ENCODE data around the gene ADCY5.

The ADCY5 gene

DNA sequence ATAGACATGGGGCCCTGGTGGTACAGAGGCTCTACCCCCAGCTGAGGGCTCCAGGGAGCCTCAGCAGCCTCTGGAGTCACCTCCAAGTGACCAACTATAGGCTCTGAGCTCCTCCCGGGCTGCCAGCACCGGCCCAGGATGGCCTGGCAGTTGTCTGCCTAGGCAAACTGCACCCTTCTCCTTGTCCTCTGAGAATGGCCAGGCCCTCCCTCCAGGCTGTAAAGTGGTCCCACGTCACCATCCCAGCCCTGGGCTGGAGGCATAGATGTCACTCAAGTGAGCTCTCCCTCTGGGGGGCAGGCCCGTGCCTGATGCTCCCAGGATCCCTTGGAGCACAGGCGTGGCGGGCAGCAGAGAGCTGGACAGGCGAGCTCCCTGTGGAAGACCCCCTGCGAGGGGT lies 127.1 kb downstream of the ADCY5 start:
- no peak for DNase-seq

DNA sequence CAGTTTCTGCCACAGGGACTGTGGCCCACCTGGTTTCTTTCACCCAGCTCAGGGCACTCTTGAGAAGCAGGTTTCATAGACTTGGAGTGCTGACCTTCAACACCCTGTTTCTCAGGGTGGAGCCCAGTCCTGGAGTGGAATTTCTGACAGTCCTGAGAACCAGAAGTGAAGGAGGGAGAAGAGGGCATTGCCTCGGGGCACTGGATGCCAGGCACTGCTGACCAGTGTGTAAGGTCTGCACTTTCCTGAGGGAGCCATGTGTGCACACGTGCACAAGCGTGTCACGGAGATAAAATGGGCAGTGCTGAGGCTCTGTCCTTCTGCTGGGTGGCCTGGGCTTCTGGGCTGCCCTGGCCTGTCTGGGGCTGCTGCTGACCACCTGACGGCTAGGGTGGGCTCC lies 128.7 kb downstream of the ADCY5 start:
- DNase-seq = no peak

DNA sequence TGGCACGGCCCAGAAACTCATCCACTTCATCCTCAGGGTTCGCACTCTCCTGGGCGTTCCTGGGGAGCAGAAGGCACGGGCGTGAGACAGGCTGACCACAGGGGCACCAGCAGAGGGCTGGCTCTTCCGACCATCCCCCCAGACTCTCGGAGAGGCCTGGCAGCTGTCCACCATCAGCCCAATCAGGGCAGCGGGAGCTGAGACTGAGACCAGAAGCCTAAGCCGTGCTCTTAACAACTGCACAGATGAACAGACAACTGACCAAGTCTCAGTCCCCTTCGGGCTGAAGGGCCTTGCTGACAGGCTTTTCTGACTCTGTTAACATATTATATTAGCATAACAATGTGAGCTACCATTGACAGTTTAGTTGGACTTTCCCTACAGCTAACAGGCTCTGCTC lies 129.1 kb downstream of the ADCY5 start:
- DNase-seq = no peak

DNA sequence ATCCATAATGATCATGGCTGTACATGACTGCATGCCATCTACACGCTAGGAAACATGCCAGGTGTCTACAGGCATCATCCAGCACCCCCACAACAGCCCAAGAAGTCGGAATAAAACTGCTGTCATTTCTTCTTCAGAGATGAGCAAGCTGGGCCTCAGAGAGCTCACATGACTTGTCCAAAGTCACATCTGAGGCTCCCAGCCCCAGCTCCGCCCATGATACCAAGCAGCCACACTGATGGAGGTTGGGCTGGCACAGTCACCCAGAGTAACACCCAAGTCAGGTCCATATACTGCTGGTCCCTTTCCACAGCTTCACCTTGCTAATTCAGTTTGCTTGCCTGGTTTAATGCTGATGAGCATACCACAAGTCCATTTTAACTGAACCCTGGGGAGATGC lies 130.5 kb downstream of the ADCY5 start:
- no peak for DNase-seq

DNA sequence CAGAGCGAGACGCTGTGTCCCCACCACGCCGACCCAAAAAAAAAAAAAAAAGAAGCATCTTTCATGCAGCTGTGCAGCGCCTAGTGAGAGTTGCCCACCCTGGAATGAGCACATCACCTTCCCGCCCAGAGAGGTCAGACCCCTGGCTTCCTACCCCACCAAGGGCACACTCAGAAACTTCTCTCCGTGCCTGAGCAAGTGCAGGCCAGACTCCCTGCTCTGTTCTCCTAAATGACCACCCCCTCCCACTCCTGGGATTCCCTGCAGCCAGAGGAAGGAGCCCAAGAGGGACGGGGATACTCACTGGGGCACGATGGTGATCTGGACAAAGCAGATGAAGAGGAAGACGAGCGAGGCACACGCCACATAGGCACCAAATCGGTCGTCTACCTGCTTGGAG lies 131.2 kb downstream of the ADCY5 start:
- DNase-seq = no peak

DNA sequence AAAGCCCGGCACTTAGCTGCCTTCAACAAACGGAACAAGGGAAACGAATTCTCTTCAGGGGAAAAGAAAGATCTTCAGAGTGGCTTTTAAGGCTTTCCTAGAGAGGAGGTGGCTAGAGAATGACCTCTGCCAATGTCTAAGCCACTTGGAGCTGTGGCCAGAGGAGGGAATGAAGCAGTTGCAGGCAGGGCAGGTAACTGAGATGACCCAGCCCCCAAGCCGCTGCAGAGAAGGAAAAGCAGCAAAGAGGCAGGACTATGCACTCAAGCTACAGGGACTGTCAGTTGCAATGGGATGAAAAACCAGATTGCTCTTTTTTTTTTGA lies 133.7 kb downstream of the ADCY5 start:
- DNase-seq = no peak

DNA sequence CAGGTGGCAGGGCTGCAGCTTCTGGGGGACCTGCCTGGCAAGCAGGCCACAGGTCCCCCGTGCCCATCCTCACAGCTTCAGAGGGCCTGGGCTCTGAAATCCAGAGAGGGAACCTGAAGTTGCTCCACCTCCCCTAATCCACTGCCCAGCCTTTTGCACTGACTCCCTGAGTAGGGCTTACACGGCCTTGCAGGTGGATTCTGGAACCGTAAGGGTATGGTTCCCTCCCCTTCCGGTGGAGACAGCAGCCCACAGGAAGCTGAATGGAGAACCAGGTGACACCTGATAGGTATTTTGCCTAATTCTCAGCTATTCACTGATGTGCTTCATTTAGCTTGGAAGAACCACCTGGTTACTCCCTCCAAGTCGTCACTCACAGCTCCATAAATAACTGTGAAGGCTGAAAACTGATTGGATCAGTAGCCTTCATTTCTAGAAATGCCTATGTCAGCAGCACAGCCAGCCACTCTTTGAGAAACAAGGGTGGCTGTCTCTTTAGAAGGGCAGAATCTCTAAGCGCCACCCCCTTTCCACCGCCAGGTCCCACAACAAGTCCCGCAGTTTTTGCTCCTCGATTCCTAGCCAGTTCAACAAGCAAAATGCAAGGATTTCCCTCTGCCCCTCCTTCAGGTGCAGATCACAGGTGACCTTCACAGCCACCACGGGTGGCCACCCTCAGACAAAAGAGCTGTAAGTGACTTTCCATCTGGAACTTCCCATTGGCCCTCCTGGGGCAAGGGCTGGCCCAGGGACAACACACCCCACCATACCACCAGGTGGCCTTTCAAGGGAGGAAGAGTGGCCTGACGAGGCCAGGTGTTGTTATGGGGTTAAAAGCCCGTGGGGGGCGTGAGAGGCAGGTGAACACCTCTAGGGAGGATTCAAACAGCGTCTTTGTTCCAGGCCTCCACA lies 134.3 kb downstream of the ADCY5 start:
- no peak for DNase-seq

DNA sequence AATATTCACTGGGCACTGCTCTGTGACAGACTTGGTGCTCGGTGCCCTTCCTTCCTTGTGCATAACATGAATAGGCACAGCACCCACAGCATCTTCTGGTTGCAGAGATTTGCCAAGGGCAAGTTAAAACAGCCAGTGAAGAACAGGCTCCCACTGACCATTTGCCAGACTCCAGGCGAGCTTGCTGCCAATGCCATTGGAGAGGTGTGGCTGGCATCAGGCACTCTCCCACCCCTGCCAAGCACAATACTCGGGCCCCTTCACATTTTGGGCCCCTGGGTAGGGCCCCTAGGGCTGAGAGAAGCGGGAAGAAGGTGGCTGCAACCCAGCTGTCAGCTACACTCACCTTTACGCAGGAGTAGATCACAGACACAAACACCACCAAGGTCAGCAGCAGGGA lies 135.0 kb downstream of the ADCY5 start:
- DNase-seq = no peak

DNA sequence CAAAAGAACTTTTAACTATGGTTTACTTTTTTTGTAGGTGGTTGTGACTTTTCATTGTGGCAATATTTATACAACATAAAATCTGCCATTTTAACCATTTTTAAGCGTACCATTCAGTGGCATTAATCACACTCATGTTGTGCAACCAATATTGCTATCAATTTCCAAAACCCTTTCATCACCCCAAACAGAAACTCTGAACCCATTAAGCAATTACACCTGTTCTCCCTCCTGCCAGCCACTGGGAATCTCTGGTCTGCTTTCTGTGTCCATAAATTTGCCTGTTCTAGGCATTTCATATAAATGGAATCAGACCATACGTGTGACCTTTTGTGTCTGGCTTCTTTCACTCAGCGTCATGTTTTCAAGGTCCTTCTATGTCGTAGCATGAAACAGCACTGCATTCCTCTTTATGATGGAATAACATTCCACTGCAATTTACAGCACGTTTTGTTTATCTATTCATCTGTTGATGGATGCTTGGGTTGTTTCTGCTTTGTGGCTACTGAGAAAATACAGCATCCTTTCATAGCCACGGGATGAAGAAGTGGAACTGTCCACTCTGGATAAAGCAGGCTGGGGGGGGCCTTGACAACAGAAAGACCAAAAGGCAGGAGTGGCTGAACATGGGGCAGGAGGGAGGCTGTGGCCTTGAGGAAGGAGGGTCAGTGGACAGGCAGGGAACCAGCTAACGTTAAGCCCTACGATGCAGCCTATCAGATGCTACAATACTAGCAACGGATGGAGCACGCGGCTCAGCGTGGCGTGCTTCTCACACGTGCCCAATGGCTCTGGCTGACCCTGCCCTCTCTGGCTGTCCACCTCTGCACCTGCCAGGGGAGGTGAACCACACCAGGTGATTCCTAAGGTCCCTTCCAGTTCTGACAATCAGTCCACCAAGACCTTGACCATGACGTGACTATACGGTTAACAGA lies 136.3 kb downstream of the ADCY5 start:
- no peak for DNase-seq

DNA sequence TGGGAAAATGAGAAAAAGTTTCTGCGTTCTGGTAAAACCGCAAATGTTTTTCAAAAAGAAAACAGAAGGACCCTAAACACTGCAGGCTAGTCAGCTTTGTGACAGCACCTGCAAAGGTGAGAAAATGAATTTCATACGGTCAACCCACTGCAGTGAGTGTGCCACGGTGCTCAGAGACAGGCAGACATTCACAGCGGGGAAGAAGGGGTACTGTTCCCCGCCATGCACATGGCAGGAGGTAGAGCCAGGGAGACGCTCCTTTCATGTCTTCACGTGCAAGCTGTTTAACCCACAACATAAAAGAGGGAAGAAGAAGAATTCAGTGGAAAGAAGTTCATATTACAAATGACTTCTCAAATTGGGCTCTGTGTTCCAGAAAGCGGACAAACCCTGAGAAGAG lies 137.7 kb downstream of the ADCY5 start:
- no peak for DNase-seq

DNA sequence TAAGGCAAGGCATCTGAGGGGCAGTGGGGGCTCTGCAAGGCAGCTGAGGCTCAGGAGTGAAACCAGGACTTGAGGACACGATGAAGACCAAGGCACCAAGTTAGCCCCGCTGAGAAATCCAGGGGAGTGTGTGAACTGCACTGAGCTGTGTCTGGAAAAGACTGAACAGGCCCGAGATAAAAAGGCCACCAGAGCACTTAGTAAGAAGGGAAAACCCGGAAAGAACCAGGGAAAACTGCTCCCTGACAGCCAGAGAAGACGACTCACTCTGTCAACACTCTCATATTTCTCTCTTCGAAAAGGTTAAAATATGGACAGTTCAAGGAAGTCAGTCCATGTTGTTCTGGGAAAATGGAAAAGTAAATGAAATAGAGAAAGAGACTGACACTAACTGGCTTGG lies 138.1 kb downstream of the ADCY5 start:
- no peak for DNase-seq

DNA sequence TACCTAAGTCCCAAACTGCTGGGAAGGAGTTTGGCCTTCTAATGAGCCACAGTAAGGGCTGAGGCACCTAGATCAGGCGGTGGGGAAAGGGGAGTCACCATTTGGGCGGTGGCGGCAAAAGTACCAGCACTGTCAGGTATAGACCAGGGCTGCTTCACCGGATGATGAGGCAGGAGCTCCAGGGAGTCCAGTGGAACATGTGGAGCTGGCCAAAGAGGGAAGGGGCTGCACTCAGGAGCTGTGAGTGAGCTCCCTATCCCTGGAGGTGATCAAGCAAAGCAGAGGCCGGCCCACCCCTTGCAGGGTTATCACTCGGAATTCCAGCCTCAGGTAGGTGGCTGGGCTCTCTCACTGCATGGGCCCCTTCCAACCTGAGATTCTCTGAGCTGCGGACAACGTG lies 138.7 kb downstream of the ADCY5 start:
- no peak for DNase-seq

DNA sequence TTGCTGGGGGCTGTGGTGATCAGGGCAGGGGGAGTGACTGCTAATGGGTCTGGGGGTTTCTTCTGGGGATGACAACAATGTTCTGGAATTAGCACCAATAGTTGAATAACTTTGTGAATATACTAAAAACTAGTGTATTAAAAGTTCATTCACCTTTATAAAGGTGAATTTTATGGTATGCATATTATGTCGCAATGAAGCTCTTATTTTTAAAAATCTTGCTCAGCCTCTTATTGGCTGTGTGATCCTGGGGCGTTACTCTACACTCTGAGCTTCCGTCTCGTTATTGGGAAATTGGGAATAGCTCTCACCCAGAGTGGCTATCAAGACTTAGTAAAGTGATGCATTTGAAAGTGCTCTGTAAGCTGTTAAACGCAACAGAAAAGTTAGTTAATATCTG lies 141.8 kb downstream of the ADCY5 start:
- DNase-seq = no peak

DNA sequence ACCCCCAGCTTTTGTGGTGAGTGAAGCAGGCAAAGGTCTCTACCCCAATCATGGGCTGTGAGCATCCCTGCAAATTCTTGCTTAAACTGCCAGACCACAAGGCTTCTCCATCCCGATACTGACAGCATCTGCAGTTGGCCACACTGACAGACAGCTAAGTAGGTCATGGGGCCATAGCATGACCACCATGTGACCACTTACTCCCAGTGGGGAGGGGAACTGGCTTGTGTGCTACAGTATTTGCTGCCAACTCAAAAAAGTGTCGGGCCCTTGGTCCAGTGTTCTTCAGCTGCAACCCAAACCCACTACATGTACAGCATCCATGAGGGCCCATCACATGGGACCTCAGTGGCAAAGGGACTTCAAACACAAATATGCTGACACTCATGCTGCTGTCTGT lies 143.7 kb downstream of the ADCY5 start:
- DNase-seq = no peak

DNA sequence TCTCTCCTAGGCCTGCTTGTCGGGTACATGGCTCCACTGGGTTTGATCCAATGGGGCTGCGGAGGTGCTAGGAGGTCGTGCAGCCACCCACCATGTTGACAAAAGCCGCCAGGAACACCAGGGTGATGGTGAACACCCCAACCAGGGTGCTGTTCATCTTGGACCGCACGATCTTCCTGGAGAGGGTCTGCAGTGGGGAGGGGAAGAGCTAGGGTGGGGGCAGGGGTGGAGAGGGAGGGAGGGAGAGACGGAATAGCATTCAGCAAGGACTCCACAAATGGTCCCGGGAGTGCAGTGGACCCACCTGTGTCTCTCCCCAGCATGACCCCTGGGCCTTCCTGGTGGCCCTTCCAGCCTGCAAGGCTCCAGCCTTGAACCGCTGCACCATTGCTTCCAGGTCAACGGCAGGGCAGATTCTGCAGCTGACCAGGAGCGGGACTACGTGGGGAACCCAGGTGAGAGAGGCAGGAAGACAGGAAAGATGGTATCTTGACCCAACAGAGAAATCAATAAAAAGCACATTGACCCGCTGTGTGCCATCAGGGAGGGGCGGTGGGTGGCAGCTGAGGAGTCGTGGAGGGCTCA lies 144.8 kb downstream of the ADCY5 start:
- no peak for DNase-seq

DNA sequence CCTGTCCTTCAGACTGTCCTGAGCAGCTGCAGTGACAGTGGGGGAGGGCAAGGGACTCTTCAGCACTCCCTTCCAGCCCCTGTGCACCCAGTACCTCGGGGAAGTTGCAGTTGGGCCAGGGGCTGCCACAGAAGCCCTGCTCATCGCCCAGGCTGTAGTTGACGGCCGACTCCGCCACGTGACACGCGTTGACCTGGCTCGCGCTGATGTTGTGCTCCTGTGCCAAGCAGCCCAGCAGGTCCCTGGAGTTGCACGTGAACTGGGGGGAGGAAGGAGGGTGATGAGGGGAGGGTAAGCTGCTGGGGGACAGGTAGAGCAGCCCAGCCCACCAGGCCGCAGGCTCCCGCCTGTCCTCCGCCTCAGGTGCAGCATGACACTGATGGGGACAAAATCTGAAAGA lies 145.9 kb downstream of the ADCY5 start:
- no peak for DNase-seq

DNA sequence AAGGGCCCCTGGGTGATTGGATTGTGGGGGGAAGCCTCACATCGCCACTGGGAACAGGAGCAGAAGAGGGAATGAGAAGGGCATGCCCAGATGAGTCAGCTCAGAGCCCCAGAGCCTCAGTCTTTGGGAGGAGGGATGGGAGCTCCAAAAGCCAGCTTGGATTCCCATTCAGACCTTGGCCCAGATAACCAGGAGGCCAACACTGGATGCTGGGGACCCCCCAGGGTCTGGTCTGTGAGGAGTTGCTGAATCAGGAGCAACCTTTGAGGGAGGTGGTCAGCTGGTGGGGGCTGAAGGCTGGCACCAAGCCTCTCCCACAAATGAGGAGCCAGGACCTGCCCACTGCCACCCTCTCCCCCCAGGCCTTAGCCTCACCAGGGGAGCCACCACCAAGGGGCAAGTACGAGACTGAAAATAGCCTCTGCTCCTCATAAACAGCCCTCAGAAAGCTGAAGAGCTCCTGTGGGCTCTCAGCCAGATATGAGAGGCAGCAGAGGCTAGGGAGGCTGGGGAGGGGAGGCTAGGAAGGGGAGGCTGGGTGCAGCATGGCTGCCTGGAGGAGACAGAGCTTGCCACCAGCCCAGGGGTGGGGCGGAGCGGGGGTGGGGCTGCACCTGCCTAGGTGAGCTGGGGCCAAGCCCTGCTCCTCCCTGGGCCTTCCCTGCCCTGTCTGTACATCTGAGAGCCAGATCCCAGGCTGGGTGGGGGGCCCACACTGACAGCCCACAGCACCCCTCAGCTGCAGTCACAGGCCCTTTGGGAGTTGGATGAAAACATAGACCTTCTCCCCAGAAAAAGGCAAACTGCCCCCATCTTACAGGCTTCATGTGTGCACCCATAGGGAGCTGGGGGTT lies 147.3 kb downstream of the ADCY5 start:
- DNase-seq = no peak

DNA sequence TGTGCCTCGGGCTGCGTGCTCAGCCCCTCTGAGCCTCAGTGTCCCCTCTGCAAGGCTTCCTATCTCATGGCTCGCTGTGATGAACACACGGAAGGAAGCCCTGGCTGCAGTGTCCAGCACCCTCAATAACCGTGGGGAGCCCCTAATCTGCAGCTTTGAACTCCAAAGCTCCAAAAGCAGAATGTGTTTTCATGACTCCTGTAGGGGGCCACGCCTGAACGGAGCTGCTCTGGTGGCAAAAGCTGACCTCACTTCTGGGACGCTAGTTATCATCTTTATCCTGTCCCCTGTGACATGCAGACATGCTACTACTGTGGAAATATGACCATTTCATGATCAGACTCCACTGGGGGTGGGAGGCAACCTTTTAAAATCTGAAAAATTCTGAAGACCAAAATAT lies 148.3 kb downstream of the ADCY5 start:
- DNase-seq = no peak

DNA sequence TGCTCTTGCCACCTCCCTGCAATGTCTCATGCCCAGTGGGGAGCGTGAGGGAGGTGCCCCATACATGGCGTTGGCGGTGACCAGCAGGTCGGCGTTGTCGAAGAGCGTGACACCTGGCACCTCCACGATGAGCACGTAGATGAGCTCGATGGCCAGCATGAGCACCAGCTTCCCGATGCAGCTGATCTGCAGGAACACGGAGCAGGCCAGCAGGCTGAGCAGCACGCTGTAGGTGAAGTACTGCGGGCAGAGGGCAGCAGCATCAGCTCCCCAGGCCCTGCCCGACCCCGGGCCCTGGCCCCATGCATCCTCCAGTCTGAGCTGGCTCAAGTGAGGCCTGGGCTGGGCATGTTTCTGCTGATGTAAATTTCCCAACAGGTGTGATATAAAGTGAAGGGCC lies 148.8 kb downstream of the ADCY5 start:
- no peak for DNase-seq

DNA sequence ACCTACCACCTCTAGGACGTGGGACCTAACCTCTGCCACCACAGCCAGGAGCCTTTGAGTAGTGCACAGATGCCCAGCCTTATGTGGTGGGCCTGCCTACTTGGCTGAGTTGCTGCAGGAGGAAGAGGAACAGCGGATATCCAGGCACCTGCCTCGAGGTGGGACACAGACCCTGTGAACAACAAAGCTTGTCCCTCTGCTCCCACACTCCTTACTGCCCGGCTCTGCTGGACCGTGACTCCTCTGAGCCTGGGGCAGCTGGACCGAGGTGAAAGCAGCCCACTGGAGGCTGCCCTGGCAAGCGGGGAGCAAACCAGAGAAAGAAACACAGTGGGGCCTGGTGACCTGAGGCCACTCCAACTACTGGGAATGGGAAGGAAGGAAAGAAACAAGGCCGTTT lies 149.3 kb downstream of the ADCY5 start:
- DNase-seq = no peak

DNA sequence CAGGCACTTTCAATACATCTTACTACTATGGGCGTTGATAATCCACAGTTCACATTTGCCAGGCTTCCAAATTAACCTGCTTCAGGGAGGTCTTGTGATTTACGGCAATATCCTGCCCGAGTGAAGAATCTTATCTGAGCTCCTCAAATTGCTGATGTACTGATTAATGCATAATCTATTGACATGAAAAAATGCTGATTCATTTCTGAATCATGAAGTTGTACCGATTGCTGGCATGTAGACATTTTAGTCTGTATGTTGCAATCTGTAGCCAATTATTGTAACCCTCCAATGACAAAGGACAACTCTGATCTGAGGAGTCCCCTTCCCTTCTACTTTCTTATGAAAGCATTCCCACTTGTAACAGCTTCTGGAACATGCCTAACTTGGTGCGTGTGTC lies 150.0 kb downstream of the ADCY5 start:
- no peak for DNase-seq

DNA sequence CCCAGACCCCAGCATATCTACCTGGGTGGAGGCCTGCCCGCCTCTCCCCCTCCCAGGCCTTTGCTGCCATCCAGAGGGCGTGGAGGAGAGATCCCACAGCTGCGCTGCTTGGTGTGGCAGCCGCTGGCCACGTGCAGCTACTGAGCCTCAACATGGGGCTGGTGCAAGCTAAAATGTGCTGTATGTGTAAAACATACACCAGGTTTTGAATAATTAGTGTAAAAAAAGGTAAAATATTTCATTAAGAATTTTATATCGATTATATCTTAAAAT lies 151.3 kb downstream of the ADCY5 start:
- no peak for DNase-seq

Measured in CD4-positive, alpha-beta T cell treated with Interleukin-21 for 1 hour (primary cell).